ENCODE results near the gene PFDN4. TPM values are rescaled to one million over a fixed set of nuclear protein-coding genes. Genes with fewer than 3 reads are reported as not detected.
"Not testable (repeated sequence)": the region's sequence is repeated elsewhere in the genome, so short reads cannot be mapped to it uniquely, and the experiment has no call there.

Gene PFDN4
- total RNA-seq, 1 donor from 2014 or later: 116 TPM

DNA sequence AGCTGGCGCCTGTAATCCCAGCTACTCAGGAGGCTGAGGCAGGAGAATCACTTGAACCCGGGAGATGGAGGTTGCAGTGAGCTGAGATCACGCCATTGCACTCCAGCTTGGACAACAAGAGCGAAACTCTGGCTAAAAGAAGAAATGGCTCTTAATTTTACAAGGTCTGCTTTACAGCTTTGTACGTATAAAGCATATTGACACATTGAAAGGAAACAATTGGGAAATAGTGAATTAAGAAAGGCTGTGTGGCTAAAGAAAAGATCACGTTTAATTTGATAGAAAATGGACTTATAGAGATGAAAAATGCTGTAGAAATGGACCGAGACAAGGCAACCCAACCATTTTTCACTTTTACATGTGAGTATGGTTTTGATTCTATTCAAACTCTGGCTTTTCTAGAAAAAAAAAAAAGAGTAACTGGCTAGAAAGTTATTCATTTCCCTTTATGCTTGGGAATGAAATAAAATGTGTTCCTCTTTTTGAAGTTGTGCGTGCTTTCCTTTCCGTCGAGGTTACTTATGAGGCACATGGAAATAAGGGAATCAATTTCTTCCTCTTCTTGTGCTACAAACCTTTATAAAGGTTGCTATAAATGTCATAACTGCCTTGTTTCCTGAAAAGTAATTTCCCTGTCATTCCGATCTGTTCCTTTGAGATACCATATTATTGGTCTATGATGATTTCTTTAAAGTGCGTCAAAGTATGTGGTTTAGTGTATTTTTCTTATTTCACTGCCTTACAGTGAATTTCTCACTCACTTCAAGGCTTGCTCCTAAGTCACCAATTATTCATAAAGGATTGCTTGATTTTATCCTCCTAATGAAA, 29.4 kb downstream of the PFDN4 start:
- no peak overlapping the region for H3K4me3 ChIP-seq (ENCODE audit: low read depth, low read length)
- TF ChIP-seq, protein P1, sequence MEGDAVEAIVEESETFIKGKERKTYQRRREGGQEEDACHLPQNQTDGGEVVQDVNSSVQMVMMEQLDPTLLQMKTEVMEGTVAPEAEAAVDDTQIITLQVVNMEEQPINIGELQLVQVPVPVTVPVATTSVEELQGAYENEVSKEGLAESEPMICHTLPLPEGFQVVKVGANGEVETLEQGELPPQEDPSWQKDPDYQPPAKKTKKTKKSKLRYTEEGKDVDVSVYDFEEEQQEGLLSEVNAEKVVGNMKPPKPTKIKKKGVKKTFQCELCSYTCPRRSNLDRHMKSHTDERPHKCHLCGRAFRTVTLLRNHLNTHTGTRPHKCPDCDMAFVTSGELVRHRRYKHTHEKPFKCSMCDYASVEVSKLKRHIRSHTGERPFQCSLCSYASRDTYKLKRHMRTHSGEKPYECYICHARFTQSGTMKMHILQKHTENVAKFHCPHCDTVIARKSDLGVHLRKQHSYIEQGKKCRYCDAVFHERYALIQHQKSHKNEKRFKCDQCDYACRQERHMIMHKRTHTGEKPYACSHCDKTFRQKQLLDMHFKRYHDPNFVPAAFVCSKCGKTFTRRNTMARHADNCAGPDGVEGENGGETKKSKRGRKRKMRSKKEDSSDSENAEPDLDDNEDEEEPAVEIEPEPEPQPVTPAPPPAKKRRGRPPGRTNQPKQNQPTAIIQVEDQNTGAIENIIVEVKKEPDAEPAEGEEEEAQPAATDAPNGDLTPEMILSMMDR (conservative IDR thresholded peaks at IDR 0.05; ENCODE audit: low read depth, low read length): no peak
- DNase-seq (ENCODE audit: low read depth): no peak

DNA sequence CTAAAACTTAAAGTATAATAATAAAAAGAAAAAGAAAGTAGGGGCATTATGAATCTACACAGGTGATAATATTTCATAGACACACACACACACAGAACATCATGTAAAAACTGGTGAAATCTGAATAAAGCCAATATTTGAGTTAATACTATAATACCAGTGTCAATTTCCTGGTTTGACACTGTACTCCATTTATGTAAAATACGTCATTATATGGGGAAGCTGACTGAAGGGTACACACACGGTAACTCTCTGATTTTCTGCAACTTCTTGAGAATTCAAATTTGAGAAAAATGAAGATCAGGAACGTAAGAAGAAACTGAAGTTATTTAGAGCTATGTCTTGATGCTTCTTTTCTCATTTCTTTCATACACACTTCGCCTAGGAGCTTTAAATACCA, 36.2 kb downstream of the PFDN4 start:
- H3K4me3 ChIP-seq (ENCODE audit: low read depth, low read length): no peak overlapping the region
- DNase-seq (ENCODE audit: low read depth): no peak
- TF ChIP-seq, protein P1 (conservative IDR thresholded peaks at IDR 0.05; ENCODE audit: low read depth, low read length): no peak

DNA sequence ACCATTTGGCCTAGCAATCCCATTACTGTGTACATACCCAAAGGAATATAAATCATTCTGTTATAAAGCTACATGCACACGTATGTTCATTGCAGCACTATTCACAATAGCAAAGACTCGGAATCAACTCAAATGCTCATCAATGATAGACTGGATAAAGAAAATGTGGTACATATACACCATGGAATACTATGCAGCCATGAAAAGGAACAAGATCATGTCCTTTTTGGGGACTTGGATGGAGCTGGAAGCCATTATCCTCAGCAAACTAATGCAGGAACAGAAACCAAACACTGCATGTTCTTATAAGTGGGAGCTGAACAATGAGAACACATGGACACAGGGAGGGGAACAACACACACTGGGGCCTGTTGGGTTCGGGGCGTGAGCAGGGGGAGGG, 40.8 kb downstream of the PFDN4 start:
- not testable (repeated sequence) for H3K4me3 ChIP-seq (ENCODE audit: low read depth, low read length); DNase-seq (ENCODE audit: low read depth)

DNA sequence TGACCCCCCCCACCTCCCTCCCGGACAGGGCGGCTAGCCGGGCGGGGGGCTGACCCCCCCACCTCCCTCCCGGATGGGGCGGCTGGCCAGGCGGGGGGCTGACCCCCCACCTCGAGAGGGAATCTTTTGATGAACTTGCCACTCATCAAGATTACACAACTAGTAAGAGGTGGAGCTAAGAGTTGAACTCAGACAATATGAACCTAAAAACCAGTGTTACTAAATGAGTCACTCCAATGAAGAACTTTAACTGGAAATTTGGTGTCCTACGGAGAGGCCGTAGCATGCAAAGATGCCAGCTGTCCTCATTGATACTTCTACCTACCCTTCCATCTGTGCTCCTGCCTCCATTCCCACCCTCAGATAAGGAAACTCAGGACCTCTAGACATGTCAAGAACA, 42.8 kb downstream of the PFDN4 start:
- no peak for DNase-seq (ENCODE audit: low read depth)
- no peak overlapping the region for H3K4me3 ChIP-seq (ENCODE audit: low read depth, low read length)
- TF ChIP-seq, protein P1 (conservative IDR thresholded peaks at IDR 0.05; ENCODE audit: low read depth, low read length): no peak

DNA sequence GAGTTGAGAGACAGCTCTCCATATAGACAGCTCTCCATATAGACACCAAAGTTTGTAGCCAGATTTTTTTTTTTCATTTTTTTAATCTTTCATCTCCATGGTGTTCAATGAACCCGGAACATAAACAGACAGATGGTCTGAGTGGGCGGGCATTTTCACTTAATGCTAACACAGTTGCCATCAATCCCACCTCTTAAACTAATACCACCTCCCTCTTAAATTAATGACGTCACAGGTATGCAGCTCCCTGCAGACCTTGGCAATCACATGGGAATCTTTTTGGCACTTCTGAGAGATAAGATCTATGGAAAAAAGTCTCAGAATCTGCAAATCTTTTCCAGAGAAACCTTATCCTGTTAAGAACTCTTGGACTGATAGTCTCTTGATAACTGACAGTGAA, 43.2 kb downstream of the PFDN4 start:
- TF ChIP-seq, protein P1 (conservative IDR thresholded peaks at IDR 0.05; ENCODE audit: low read depth, low read length): no peak
- no peak overlapping the region for H3K4me3 ChIP-seq (ENCODE audit: low read depth, low read length)
- DNase-seq (ENCODE audit: low read depth): no peak

DNA sequence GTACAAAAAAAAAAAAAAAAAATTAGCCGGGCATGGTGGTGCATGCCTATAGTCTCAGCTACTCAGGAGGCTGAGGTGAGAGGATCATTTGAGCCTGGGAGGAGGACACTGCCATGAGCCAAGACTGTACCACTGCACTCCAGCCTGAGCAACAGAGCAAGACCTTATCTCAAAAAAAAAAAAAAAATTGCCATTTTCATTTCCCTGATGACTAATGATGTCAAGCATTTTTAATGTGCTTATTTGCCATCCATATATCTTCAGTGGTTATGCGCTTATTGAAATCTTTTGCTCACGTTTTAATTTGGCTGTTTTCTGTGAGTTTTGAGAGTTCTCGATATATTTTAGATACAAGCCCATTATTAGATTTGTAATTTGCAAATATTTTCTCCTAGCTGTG, 46.7 kb downstream of the PFDN4 start:
- no peak overlapping the region for H3K4me3 ChIP-seq (ENCODE audit: low read depth, low read length)
- TF ChIP-seq, protein P1 (conservative IDR thresholded peaks at IDR 0.05; ENCODE audit: low read depth, low read length): no peak
- DNase-seq (ENCODE audit: low read depth): no peak

DNA sequence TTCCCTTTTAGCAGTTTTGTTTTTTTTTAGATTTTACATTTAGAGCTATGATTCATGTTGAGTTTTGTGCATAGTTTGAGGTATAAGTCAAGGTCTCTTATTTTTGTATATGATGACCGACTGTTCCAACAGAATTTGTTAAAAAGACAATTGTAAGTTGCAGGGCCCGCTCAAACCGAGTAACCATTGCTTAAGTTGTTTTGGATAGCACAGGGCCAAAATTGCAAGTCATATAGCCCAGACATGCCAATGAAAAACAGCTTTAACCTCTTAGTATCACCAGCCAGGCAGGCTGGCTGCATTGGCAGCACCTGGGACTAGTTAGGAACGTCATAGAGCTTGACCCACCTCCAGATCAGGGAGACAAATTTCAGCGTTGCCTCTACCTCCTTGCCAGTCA, 47.3 kb downstream of the PFDN4 start:
- TF ChIP-seq, protein P1 (conservative IDR thresholded peaks at IDR 0.05; ENCODE audit: low read depth, low read length): no peak
- no peak overlapping the region for H3K4me3 ChIP-seq (ENCODE audit: low read depth, low read length)
- DNase-seq (ENCODE audit: low read depth): no peak
